ENCODE data around the gene TBC1D8. TPM values are rescaled to one million over a fixed set of nuclear protein-coding genes. Genes with fewer than 3 reads are reported as not detected.

The TBC1D8 gene
- total and polyA plus RNA-seq, 3 donors from 2014 or later = 62.2 to 125 (median 90.1) TPM

DNA sequence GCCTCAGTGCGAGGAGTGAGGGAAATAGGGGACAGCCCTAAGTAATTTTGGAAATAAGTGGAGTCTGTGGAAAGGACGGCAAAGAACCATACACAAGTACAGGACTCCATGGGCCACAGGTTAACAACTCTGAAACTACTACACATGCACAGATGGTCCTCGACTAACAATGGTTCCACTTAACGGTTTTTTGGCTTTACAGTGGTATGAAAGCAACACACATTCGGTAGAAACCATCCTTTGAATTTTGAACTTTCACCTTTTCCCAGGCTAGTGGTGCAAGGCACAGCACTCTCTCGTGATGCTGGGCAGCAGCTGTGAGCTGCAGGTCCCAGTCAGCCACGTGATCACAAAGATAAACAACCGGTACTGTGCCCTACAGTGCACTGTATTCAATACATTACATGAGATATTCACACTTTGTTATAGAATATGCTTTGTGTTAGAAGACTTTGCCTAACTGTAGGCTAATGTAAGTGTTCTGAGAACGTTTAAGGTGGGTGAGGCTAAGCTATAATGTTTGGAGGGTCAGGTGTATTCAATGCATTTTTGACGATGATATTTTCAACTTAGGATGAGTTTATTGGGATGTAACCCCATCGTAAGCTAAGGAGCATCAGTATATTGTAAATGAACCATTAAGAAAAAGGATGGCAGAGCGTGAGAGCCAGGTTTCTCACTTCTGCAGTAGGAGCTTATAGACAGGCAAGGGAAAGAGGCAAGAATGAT lies 44.6 kb downstream of the TBC1D8 start:
- peaks cover 16% of the 10 kb centered on the region for H3K4me1 ChIP-seq
- no peak for TF ChIP-seq CTCF (IDR thresholded peaks at IDR 0.05)
- TF ChIP-seq POLR2A (IDR thresholded peaks at IDR 0.05) = no peak
- intact Hi-C loops (cut with DNase I; ENCODE audit: low total_unique reads) = no loop called here
- peak overlapping the region in 1 of 2 donors; percentile 1 for H3K27ac ChIP-seq
- H3K36me3 ChIP-seq (ENCODE audit: low read depth, missing control alignments) = no peaks in the 10 kb centered on the region
- H3K27me3 ChIP-seq = no peaks in the 10 kb centered on the region
- no peak for DNase-seq
- WGBS, 2 donors = 76 to 82% methylated on average over 12 of the region's 12 CpGs
- no peak overlapping the region for H3K4me3 ChIP-seq
- no peaks in the 10 kb centered on the region for H3K9me3 ChIP-seq

- Histone ChIP-seq H3K27ac (no peak overlapping the region), H3K4me3 (no peak overlapping the region), H3K36me3 (ENCODE audit: low read depth, missing control alignments) (no peaks in the 10 kb centered on the region), H3K4me1 (peaks cover 16% of the 10 kb centered on the region), H3K9me3 (no peaks in the 10 kb centered on the region), H3K27me3 (no peaks in the 10 kb centered on the region)
- WGBS, 2 donors = 90 to 91% methylated on average over 4 of the region's 4 CpGs
- no peak for DNase-seq
- no peak for TF ChIP-seq POLR2A (IDR thresholded peaks at IDR 0.05)
- no peak for TF ChIP-seq CTCF (IDR thresholded peaks at IDR 0.05)
- intact Hi-C loops (cut with DNase I; ENCODE audit: low total_unique reads) = no loop called here
These were observed 45.5 kb downstream of the TBC1D8 start for GRCh38 chr2:101105654-101106053.

GRCh38 chr2:101097638-101098037 lies 53.5 kb downstream of the TBC1D8 start:
- intact Hi-C loops (cut with DNase I; ENCODE audit: low total_unique reads) = no loop called here
- no peaks in the 10 kb centered on the region for H3K4me1 ChIP-seq
- H3K4me3 ChIP-seq = no peak overlapping the region
- no peak for DNase-seq
- H3K9me3 ChIP-seq = no peaks in the 10 kb centered on the region
- H3K27me3 ChIP-seq = no peaks in the 10 kb centered on the region
- no peak overlapping the region for H3K27ac ChIP-seq
- H3K36me3 ChIP-seq (ENCODE audit: low read depth, missing control alignments) = no peaks in the 10 kb centered on the region
- TF ChIP-seq CTCF (IDR thresholded peaks at IDR 0.05) (no peak), POLR2A (IDR thresholded peaks at IDR 0.05) (no peak)

GRCh38 chr2:101096619-101097142 lies 54.5 kb downstream of the TBC1D8 start:
- 47 to 74% methylated on average over 4 of the region's 4 CpGs for WGBS, 2 donors
- H3K4me3 ChIP-seq = no peak overlapping the region
- H3K4me1 ChIP-seq = no peaks in the 10 kb centered on the region
- H3K27me3 ChIP-seq = no peaks in the 10 kb centered on the region
- no peak for DNase-seq
- H3K36me3 ChIP-seq (ENCODE audit: low read depth, missing control alignments) = no peaks in the 10 kb centered on the region
- H3K9me3 ChIP-seq = no peaks in the 10 kb centered on the region
- intact Hi-C loops (cut with DNase I; ENCODE audit: low total_unique reads) = no loop called here
- no peak overlapping the region for H3K27ac ChIP-seq
- TF ChIP-seq CTCF (IDR thresholded peaks at IDR 0.05) (no peak), POLR2A (IDR thresholded peaks at IDR 0.05) (no peak)

DNA sequence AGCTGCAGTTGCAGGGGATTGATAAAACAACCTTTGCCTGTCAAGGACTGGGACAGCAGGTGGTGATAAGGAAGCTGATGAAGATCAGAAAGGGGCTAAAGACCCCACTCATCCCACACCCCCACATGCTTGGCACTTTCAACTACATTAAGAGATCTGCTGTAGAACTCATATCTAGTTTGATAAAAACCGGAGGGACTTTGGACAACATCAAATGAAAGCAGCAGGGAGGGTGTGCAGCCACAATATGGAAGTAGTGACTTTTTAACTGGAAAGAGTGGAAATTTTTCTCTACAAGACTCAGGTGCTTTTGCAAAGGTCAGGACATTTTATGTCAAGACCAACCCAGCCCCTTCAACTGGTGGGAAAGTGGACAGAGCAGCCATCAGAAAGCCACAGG lies 56.8 kb downstream of the TBC1D8 start:
- TF ChIP-seq POLR2A (IDR thresholded peaks at IDR 0.05) (no peak), CTCF (IDR thresholded peaks at IDR 0.05) (no peak)
- intact Hi-C loops (cut with DNase I; ENCODE audit: low total_unique reads) = no loop called here
- 47 to 60% methylated on average over 1 of the region's 1 CpG for WGBS, 2 donors

More for the DNA sequence above, 56.8 kb downstream of the TBC1D8 start:
- Histone ChIP-seq H3K9me3 (no peaks in the 10 kb centered on the region), H3K36me3 (ENCODE audit: low read depth, missing control alignments) (no peaks in the 10 kb centered on the region), H3K4me1 (no peaks in the 10 kb centered on the region), H3K4me3 (no peak overlapping the region), H3K27me3 (no peaks in the 10 kb centered on the region), H3K27ac (no peak overlapping the region)
- no peak for DNase-seq

Data from testis (tissue), 3 donors.